Activated CD8-positive, alpha-beta T cell treated with anti-CD3 and anti-CD28 coated beads for 36 hours (primary cell): ENCODE data around the gene MACROD2. TPM values are rescaled to one million over a fixed set of nuclear protein-coding genes. Genes with fewer than 3 reads are reported as not detected.

Experiments
- ATAC-seq: fragments of 200-7000 bp; cut with Tn5 transposase; one replicate; pipeline ENCODE4 v1.10.0; 2021; ENCODE audit warnings: mild to moderate bottlenecking, moderate library complexity
- CTCF ChIA-PET: fragments of 350-600 bp; sonication (Branson Sonifier 250); formaldehyde crosslinking; loops from one replicate; lab custom pipeline; 2021; ENCODE audit warnings: antibody characterized with exemption; lab: Charles Lee
- POLR2A ChIA-PET: fragments of 350-600 bp; sonication (Branson Sonifier 250); formaldehyde crosslinking; loops from one replicate; lab custom pipeline; 2021; ENCODE audit warnings: antibody characterized with exemption; lab: Charles Lee
- DNase-seq: peaks from one replicate; pipeline ENCODE4 v3.0.0-alpha.2; 2020
- H3K27ac Mint-ChIP-seq: one replicate; pipeline ENCODE4 v1.8.0; 2021; ENCODE audit warnings: mild to moderate bottlenecking, mixed read lengths
- H3K27me3 Mint-ChIP-seq: one replicate; pipeline ENCODE4 v1.8.0; 2021; ENCODE audit warnings: mixed read lengths
- H3K36me3 Mint-ChIP-seq: one replicate; pipeline ENCODE4 v1.8.0; 2021; ENCODE audit warnings: low read depth, mixed read lengths
- H3K4me1 Mint-ChIP-seq: one replicate; pipeline ENCODE4 v1.8.0; 2021; ENCODE audit warnings: low read depth, mixed read lengths
- H3K4me3 Mint-ChIP-seq: one replicate; pipeline ENCODE4 v1.8.0; 2021; ENCODE audit warnings: mild to moderate bottlenecking, moderate library complexity, mixed read lengths
- H3K9me3 Mint-ChIP-seq: one replicate; pipeline ENCODE4 v1.8.0; 2021; ENCODE audit warnings: mixed read lengths
- CTCF ChIP-seq: fragments of 200-600 bp; IDR thresholded peaks from one replicate; pipeline ENCODE4 v1.8.0; 2022; ENCODE audit warnings: antibody characterized with exemption, mild to moderate bottlenecking
- intact Hi-C: fragments of 100-400 bp; cut with micrococcal nuclease; formaldehyde crosslinking; loops from one replicate; pipeline ENCODE4 v1.10.0; 2022
- total RNA-seq, 2 experiments: library from RNA; stranded (reverse); gene quantifications; one replicate each; pipeline ENCODE4 v1.2.3, GENCODE V29; 2021

The MACROD2 gene
- total RNA-seq, 2 experiments from 2014 or later, result not detected

- ATAC-seq, result no peak
- ChIA-PET POLR2A (no interaction called here), CTCF (interaction anchor here (1.2 kb wide), 1 partner anchor 13 kb away, joined by 3 read pairs; no protein-coding TSS in a partner anchor)
- no peak for DNase-seq
- Mint-ChIP-seq H3K9me3 (peaks cover 3% of the 10 kb centered on the region), H3K27me3 (no peaks in the 10 kb centered on the region), H3K27ac (no peak overlapping the region), H3K4me3 (no peak overlapping the region), H3K36me3 (no peaks in the 10 kb centered on the region), H3K4me1 (no peaks in the 10 kb centered on the region)
- intact Hi-C loops, result no loop called here
- TF ChIP-seq CTCF, result no peak
Measured at GRCh38 chr20:14913896-14914620, 918.7 kb downstream of the MACROD2 start.

GRCh38 chr20:14914633-14915032 lies 919.3 kb downstream of the MACROD2 start:
- Mint-ChIP-seq H3K27me3 (no peaks in the 10 kb centered on the region), H3K4me1 (no peaks in the 10 kb centered on the region), H3K27ac (no peak overlapping the region), H3K9me3 (peaks cover 3% of the 10 kb centered on the region), H3K4me3 (no peak overlapping the region), H3K36me3 (no peaks in the 10 kb centered on the region)
- intact Hi-C loops, result no loop called here
- no peak for TF ChIP-seq CTCF
- DNase-seq (no peak), ATAC-seq (no peak)
- ChIA-PET POLR2A (no interaction called here), CTCF (interaction anchor here (1.2 kb wide), 1 partner anchor 13 kb away, joined by 3 read pairs; no protein-coding TSS in a partner anchor)

- Mint-ChIP-seq H3K27me3 (no peaks in the 10 kb centered on the region), H3K4me3 (no peak overlapping the region), H3K27ac (no peak overlapping the region), H3K9me3 (peaks cover 3% of the 10 kb centered on the region), H3K36me3 (no peaks in the 10 kb centered on the region), H3K4me1 (no peaks in the 10 kb centered on the region)
- ATAC-seq, result no peak
- CTCF ChIA-PET, result no interaction called here
- POLR2A ChIA-PET, result no interaction called here
- DNase-seq, result no peak
- intact Hi-C loops, result no loop called here
- TF ChIP-seq CTCF, result no peak
Measured at GRCh38 chr20:14915356-14915755, 920.0 kb downstream of the MACROD2 start.

- H3K9me3 Mint-ChIP-seq, result peaks cover 3% of the 10 kb centered on the region
- TF ChIP-seq CTCF, result no peak
- H3K36me3 Mint-ChIP-seq, result no peaks in the 10 kb centered on the region
- no peak overlapping the region for H3K4me3 Mint-ChIP-seq
- ChIA-PET POLR2A (no interaction called here), CTCF (no interaction called here)
- no peaks in the 10 kb centered on the region for H3K4me1 Mint-ChIP-seq
- no peaks in the 10 kb centered on the region for H3K27me3 Mint-ChIP-seq
- intact Hi-C loops, result no loop called here
- ATAC-seq, result no peak
- DNase-seq, result no peak
- no peak overlapping the region for H3K27ac Mint-ChIP-seq
Measured at GRCh38 chr20:14916360-14916920, 921.1 kb downstream of the MACROD2 start.

- intact Hi-C loops, result no loop called here
- H3K36me3 Mint-ChIP-seq, result no peaks in the 10 kb centered on the region
- no peaks in the 10 kb centered on the region for H3K27me3 Mint-ChIP-seq
- H3K9me3 Mint-ChIP-seq, result peaks cover 3% of the 10 kb centered on the region
- CTCF ChIA-PET, result no interaction called here
- POLR2A ChIA-PET, result no interaction called here
- no peak overlapping the region for H3K4me3 Mint-ChIP-seq
- ATAC-seq (no peak), DNase-seq (no peak)
- H3K27ac Mint-ChIP-seq, result no peak overlapping the region
- H3K4me1 Mint-ChIP-seq, result no peaks in the 10 kb centered on the region
- TF ChIP-seq CTCF, result no peak
Measured at GRCh38 chr20:14918281-14918680, 923.0 kb downstream of the MACROD2 start.
